Measurements from ENCODE around the gene OR2B6. TPM values are rescaled to one million over a fixed set of nuclear protein-coding genes. Genes with fewer than 3 reads are reported as not detected.

OR2B6 gene
- total and polyA plus RNA-seq, 9 donors = not detected

DNA sequence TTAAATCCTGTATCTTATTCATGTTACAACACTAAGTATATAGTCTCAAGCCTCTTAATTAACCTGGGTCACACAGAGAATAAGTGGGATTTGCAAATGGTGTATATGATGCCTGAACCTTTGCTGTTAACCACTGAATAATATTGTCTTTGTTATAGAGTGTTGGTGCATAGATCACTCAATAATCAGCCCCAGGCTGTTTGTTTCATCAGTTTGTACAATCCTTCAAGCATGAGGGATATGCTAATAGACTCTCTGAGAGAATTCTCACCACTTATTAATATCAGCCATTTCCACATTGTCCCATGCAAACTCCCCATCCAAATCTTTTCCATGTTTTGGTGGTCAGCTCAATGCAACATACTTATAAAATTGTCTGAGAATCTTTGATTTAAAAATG is 21.7 kb downstream of the OR2B6 start:
- no peaks in the 10 kb centered on the region for H3K27me3 ChIP-seq
- intact Hi-C loops (cut with DNase I) = no loop called here
- no peak for DNase-seq

GRCh38 chr6:27980111-27980510 is 23.1 kb downstream of the OR2B6 start:
- H3K4me3 ChIP-seq = no peak overlapping the region
- H3K4me1 ChIP-seq (ENCODE audit: insufficient read depth) = no peaks in the 10 kb centered on the region
- H3K9me3 ChIP-seq = no peaks in the 10 kb centered on the region
- H3K27me3 ChIP-seq = no peaks in the 10 kb centered on the region
- no peak for DNase-seq
- 36 to 43% (median 41%) methylated on average over 1 of the region's 1 CpG for WGBS, 3 donors
- H3K36me3 ChIP-seq = no peaks in the 10 kb centered on the region
- TF ChIP-seq POLR2A (IDR thresholded peaks at IDR 0.05) (no peak), EP300 (IDR thresholded peaks at IDR 0.05) (no peak)
- TF ChIP-seq, protein P1, sequence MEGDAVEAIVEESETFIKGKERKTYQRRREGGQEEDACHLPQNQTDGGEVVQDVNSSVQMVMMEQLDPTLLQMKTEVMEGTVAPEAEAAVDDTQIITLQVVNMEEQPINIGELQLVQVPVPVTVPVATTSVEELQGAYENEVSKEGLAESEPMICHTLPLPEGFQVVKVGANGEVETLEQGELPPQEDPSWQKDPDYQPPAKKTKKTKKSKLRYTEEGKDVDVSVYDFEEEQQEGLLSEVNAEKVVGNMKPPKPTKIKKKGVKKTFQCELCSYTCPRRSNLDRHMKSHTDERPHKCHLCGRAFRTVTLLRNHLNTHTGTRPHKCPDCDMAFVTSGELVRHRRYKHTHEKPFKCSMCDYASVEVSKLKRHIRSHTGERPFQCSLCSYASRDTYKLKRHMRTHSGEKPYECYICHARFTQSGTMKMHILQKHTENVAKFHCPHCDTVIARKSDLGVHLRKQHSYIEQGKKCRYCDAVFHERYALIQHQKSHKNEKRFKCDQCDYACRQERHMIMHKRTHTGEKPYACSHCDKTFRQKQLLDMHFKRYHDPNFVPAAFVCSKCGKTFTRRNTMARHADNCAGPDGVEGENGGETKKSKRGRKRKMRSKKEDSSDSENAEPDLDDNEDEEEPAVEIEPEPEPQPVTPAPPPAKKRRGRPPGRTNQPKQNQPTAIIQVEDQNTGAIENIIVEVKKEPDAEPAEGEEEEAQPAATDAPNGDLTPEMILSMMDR (IDR thresholded peaks at IDR 0.05) = no peak
- H3K27ac ChIP-seq = no peak overlapping the region
- intact Hi-C loops (cut with DNase I) = no loop called here

More for the DNA sequence above, 21.7 kb downstream of the OR2B6 start:
- Histone ChIP-seq H3K9me3 (no peaks in the 10 kb centered on the region), H3K4me1 (ENCODE audit: insufficient read depth) (no peaks in the 10 kb centered on the region), H3K27ac (no peak overlapping the region), H3K36me3 (no peaks in the 10 kb centered on the region), H3K4me3 (no peak overlapping the region)
- TF ChIP-seq POLR2A (IDR thresholded peaks at IDR 0.05) = no peak
- no peak for TF ChIP-seq EP300 (IDR thresholded peaks at IDR 0.05)
- TF ChIP-seq, protein P1 (IDR thresholded peaks at IDR 0.05) = no peak

GRCh38 chr6:27986928-27987725 is 30.1 kb downstream of the OR2B6 start:
- WGBS, 3 donors = 20 to 27% (median 24%) methylated on average over 2 of the region's 2 CpGs
- Histone ChIP-seq H3K4me3 (no peak overlapping the region), H3K36me3 (no peaks in the 10 kb centered on the region), H3K27me3 (peaks cover 2% of the 10 kb centered on the region), H3K4me1 (ENCODE audit: insufficient read depth) (no peaks in the 10 kb centered on the region), H3K27ac (no peak overlapping the region), H3K9me3 (no peaks in the 10 kb centered on the region)
- no peak for DNase-seq
- TF ChIP-seq POLR2A (IDR thresholded peaks at IDR 0.05) = no peak
- TF ChIP-seq, protein P1 (IDR thresholded peaks at IDR 0.05) = no peak
- no peak for TF ChIP-seq EP300 (IDR thresholded peaks at IDR 0.05)
- intact Hi-C loops (cut with DNase I) = no loop called here

DNA sequence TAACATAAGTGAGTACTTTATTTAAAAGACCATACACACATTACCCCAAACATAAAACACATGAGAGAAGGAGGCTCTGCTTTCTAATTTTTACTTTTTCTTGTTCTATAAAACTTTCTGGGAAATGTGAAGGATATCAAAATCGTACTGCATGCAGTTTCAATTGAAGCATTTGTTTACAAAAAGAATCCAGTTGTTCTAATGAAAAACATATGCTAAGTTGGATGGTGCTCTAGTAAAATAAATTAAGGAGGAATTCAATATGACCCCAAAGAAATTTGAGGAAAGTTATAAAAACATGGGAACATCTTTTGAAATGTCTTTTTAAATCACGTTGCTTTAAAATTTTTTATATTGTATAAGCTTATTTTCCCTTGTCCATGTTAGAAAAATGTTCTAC is 37.6 kb downstream of the OR2B6 start:
- 2 to 7% (median 2%) methylated on average over 2 of the region's 2 CpGs for WGBS, 3 donors
- no peak for DNase-seq
- Histone ChIP-seq H3K27me3 (no peaks in the 10 kb centered on the region), H3K36me3 (no peaks in the 10 kb centered on the region), H3K4me3 (no peak overlapping the region), H3K27ac (no peak overlapping the region), H3K4me1 (ENCODE audit: insufficient read depth) (no peaks in the 10 kb centered on the region), H3K9me3 (no peaks in the 10 kb centered on the region)
- intact Hi-C loops (cut with DNase I) = no loop called here
- TF ChIP-seq EP300 (IDR thresholded peaks at IDR 0.05) (no peak), POLR2A (IDR thresholded peaks at IDR 0.05) (no peak)
- TF ChIP-seq, protein P1 (IDR thresholded peaks at IDR 0.05) = no peak
